ENCODE data around the gene HIPK2. TPM values are rescaled to one million over a fixed set of nuclear protein-coding genes. Genes with fewer than 3 reads are reported as not detected.

HIPK2 gene
- total RNA-seq, 2 experiments from 2014 or later: 17.3 to 17.6 TPM

- no peak for ATAC-seq
- intact Hi-C loops (cut with micrococcal nuclease): no loop called here
- ChIA-PET POLR2A (no interaction called here), CTCF (interaction anchor here (1.1 to 1.4 kb wide), 3 partner anchors 8 to 35 kb away, joined by 3 to 7 read pairs (median 3); no protein-coding TSS in a partner anchor)
- no peak for DNase-seq
- no peaks in the 10 kb centered on the region for H3K9me3 Mint-ChIP-seq
- H3K4me1 Mint-ChIP-seq (ENCODE audit: low read depth): no peaks in the 10 kb centered on the region
- no peak overlapping the region for H3K27ac Mint-ChIP-seq
- peaks cover 21% of the 10 kb centered on the region for H3K36me3 Mint-ChIP-seq (ENCODE audit: low read depth)
- TF ChIP-seq CTCF (IDR thresholded peaks at IDR 0.05): no peak
- no peak overlapping the region for H3K4me3 Mint-ChIP-seq
- H3K27me3 Mint-ChIP-seq: no peaks in the 10 kb centered on the region
Measured at GRCh38 chr7:139610595-139610994, 167.2 kb downstream of the HIPK2 start.

DNA sequence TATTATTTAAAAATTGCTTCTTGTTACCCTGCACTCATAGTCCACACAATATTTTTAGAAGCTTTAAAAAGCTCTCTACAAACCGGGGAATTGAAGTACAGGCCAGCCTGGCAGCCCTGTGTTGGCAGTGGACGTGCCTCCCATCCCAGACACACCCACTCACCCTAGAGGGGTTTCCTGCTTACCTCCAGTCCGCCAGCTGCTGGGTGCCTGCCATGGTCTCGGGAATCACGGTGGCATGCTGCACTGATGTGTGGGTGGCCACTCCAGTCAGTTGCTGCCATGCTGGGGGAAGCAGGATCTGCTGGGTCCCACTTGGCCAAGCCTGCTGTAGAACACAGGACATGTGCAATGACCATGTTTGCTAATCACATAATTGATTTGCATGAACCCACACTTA lies 173.9 kb downstream of the HIPK2 start:
- no peak for ATAC-seq
- TF ChIP-seq CTCF (IDR thresholded peaks at IDR 0.05): no peak
- DNase-seq: no peak
- Mint-ChIP-seq H3K4me3 (no peak overlapping the region), H3K27me3 (no peaks in the 10 kb centered on the region), H3K4me1 (ENCODE audit: low read depth) (no peaks in the 10 kb centered on the region), H3K27ac (no peak overlapping the region), H3K9me3 (no peaks in the 10 kb centered on the region), H3K36me3 (ENCODE audit: low read depth) (peaks cover 17% of the 10 kb centered on the region)
- ChIA-PET POLR2A (no interaction called here), CTCF (interaction anchor here (1.7 to 10.8 kb wide), 5 partner anchors 9 to 401 kb away, joined by 5 to 92 read pairs (median 14); no protein-coding TSS in a partner anchor)
- intact Hi-C loops (cut with micrococcal nuclease): loop anchor here (5.0 kb wide), 1 partner anchor 398 kb away; no protein-coding TSS in a partner anchor

GRCh38 chr7:139603282-139603681 lies 174.5 kb downstream of the HIPK2 start:
- Mint-ChIP-seq H3K27me3 (no peaks in the 10 kb centered on the region), H3K4me1 (ENCODE audit: low read depth) (no peaks in the 10 kb centered on the region)
- POLR2A ChIA-PET: no interaction called here

DNA sequence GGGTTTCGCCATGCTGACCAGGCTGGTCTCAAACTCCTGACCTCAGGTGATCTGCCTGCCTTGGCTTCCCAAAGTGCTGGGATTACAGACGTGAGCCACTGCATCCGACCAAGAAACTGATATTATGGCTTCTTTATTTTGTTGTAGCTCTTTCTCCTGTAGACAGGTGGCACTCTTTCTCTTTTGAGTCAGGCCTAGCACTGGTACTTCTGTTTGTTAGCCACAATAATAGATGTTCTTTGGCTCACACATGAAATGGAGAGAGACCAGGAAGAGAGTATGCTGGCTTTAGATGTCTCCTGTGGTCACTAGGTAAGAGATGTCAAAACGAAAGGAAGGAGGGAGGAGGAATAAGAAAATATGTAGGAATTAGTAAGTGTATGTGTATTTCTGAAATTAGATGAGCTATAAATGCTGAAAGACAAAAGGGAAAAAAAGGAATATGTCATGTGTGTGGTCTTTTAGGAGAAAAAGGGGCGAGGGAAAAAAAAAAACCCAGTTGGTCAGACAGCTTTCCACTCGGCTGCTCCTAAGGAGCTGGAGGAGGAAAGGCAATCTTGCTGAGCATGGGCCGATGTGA lies 175.6 kb downstream of the HIPK2 start:
- Mint-ChIP-seq H3K9me3 (no peaks in the 10 kb centered on the region), H3K36me3 (ENCODE audit: low read depth) (peaks cover 12% of the 10 kb centered on the region), H3K27me3 (no peaks in the 10 kb centered on the region), H3K27ac (no peak overlapping the region), H3K4me3 (no peak overlapping the region), H3K4me1 (ENCODE audit: low read depth) (no peaks in the 10 kb centered on the region)
- DNase-seq: no peak
- ChIA-PET CTCF (interaction anchor here (0.6 to 10.8 kb wide), 52 partner anchors 8 to 729 kb away, joined by 3 to 92 read pairs (median 4); no protein-coding TSS in a partner anchor), POLR2A (interaction anchor here (0.8 kb wide), 1 partner anchor 358 kb away, joined by 3 read pairs; no protein-coding TSS in a partner anchor)
- intact Hi-C loops (cut with micrococcal nuclease): loop anchor here (5.0 kb wide), 1 partner anchor 400 kb away; no protein-coding TSS in a partner anchor
- ATAC-seq: peak; percentile 74
- TF ChIP-seq CTCF (IDR thresholded peaks at IDR 0.05): peak; percentile 69

More at GRCh38 chr7:139603282-139603681, 174.5 kb downstream of the HIPK2 start:
- Mint-ChIP-seq H3K27ac (no peak overlapping the region), H3K36me3 (ENCODE audit: low read depth) (peaks cover 17% of the 10 kb centered on the region), H3K4me3 (no peak overlapping the region), H3K9me3 (no peaks in the 10 kb centered on the region)
- intact Hi-C loops (cut with micrococcal nuclease): loop anchor here (5.0 kb wide), 1 partner anchor 399 kb away; no protein-coding TSS in a partner anchor
- CTCF ChIA-PET: interaction anchor here (1.0 to 10.8 kb wide), 10 partner anchors 9 to 401 kb away, joined by 3 to 92 read pairs (median 8); no protein-coding TSS in a partner anchor
- ATAC-seq: no peak
- DNase-seq: no peak
- TF ChIP-seq CTCF (IDR thresholded peaks at IDR 0.05): no peak

GRCh38 chr7:139601176-139601575 lies 176.6 kb downstream of the HIPK2 start:
- DNase-seq (no peak), ATAC-seq (no peak)
- H3K9me3 Mint-ChIP-seq: no peaks in the 10 kb centered on the region
- peaks cover 9% of the 10 kb centered on the region for H3K36me3 Mint-ChIP-seq (ENCODE audit: low read depth)
- no peak overlapping the region for H3K27ac Mint-ChIP-seq
- CTCF ChIA-PET: interaction anchor here (0.8 to 10.8 kb wide), 24 partner anchors 9 to 730 kb away, joined by 3 to 92 read pairs (median 4); no protein-coding TSS in a partner anchor
- H3K4me3 Mint-ChIP-seq: no peak overlapping the region
- H3K27me3 Mint-ChIP-seq: no peaks in the 10 kb centered on the region
- intact Hi-C loops (cut with micrococcal nuclease): loop anchor here (5.0 kb wide), 1 partner anchor 401 kb away; no protein-coding TSS in a partner anchor
- POLR2A ChIA-PET: interaction anchor here (0.7 to 0.8 kb wide), 2 partner anchors 224 to 359 kb away, joined by 3 read pairs; no protein-coding TSS in a partner anchor
- no peaks in the 10 kb centered on the region for H3K4me1 Mint-ChIP-seq (ENCODE audit: low read depth)
- peak; percentile 1 for TF ChIP-seq CTCF (IDR thresholded peaks at IDR 0.05)

Measured in activated CD8-positive, alpha-beta T cell treated with anti-CD3 and anti-CD28 coated beads for 36 hours (primary cell).